Kidney (tissue), 14 donors: ENCODE data around the gene STXBP6. TPM values are rescaled to one million over a fixed set of nuclear protein-coding genes. Genes with fewer than 3 reads are reported as not detected.

Experiments
- DNase-seq, 5 donors: peaks; one replicate each; pipeline ENCODE4 v3.0.0-alpha.2; 2013 to 2020
- FAIRE-seq: peaks from 2 replicates; lab custom pipeline; 2012; peaks lifted over from hg19 to GRCh38; lab: Jason Lieb, UNC
- H3K27ac ChIP-seq, 2 donors: one replicate each; pipeline ENCODE4 v1.7.0; 2013; ENCODE audit warnings: low read depth in 2 of 2, low read length in 2 of 2, inconsistent platforms in 1 of 2
- H3K27me3 ChIP-seq: one replicate; pipeline ENCODE4 v1.7.1; 2013; ENCODE audit warnings: low read length, inconsistent platforms; ENCODE audit not compliant: control insufficient read depth, insufficient read depth
- H3K36me3 ChIP-seq, 3 donors: one replicate each; pipeline versions ENCODE4 v1.7.0 to v1.7.1; 2013; ENCODE audit warnings: low read length in 3 of 3, control low read depth in 1 of 3, inconsistent platforms in 1 of 3; ENCODE audit not compliant: insufficient read depth in 3 of 3, control insufficient read depth in 2 of 3
- H3K4me1 ChIP-seq, 3 donors: one replicate each; pipeline versions ENCODE4 v1.7.0 to v1.7.1; 2013; ENCODE audit warnings: low read length in 3 of 3, inconsistent platforms in 1 of 3, low read depth in 1 of 3; ENCODE audit not compliant: control insufficient read depth in 2 of 3, insufficient read depth in 2 of 3
- H3K4me3 ChIP-seq, 3 donors: one replicate each; pipeline versions ENCODE4 v1.7.0 to v1.8.1; 2013; ENCODE audit warnings: low read length in 3 of 3, control low read depth in 1 of 3, inconsistent platforms in 1 of 3
- H3K9ac ChIP-seq, 3 donors: one replicate each; pipeline versions ENCODE4 v1.7.0 to v1.7.1; 2013; ENCODE audit warnings: low read length in 3 of 3, control low read depth in 1 of 3, inconsistent platforms in 1 of 3
- H3K9me3 ChIP-seq, 3 donors: one replicate each; pipeline versions ENCODE4 v1.7.0 to v1.7.1; 2013; ENCODE audit warnings: low read length in 3 of 3, control low read depth in 1 of 3, inconsistent platforms in 1 of 3; ENCODE audit not compliant: control insufficient read depth in 2 of 3, insufficient read depth in 1 of 3
- CTCF ChIP-seq: IDR thresholded peaks from 3 replicates; pipeline ENCODE4 v1.5.1; 2012; ENCODE audit warnings: mild to moderate bottlenecking, moderate library complexity, borderline replicate concordance; ENCODE audit not compliant: insufficient read depth; ENCODE audit errors: extremely low read depth
- intact Hi-C: fragments of 100-400 bp; cut with DNase I; formaldehyde crosslinking; loops from one replicate; pipeline ENCODE4 v1.11.1; 2022
- polyA plus RNA-seq: library from polyadenylated mRNA; stranded (reverse); fragments of 350-450 nt; fragmentation: Illumina TruSeq; extraction: RNeasy Lipid Tissue Mini Kit (QIAGEN cat#74804); gene quantifications from one replicate; pipeline ENCODE4 v1.2.3, GENCODE V29; 2014; ENCODE audit warnings: low read depth, low replicate concordance; ENCODE audit not compliant: insufficient read depth
- total RNA-seq: library from RNA; stranded (reverse); fragmentation: NEBNext Ultra II Directional; extraction: Animal tissue kit (Norgen Biotek cat#: 25700); gene quantifications from one replicate; pipeline ENCODE4 v1.2.1, GENCODE V29; 2021
- donor health status: control.
- donor health status: control.
- donor health status: control.
- donor health status: control.
- donor health status: control.
- donor health status: DM: yes; HTN: yes; CAD: no.
- donor health status: Normal renal cell carcinoma (clear cell type).

The STXBP6 gene
- total and polyA plus RNA-seq, 2 donors from 2014 or later, result 2.8 to 3.9 TPM

GRCh38 chr14:24897793-24898192 lies 152.2 kb downstream of the STXBP6 start:
- Histone ChIP-seq H3K4me3 (no peak overlapping the region), H3K27me3 (no peaks in the 10 kb centered on the region), H3K36me3 (no peaks in the 10 kb centered on the region), H3K9me3 (no peaks in the 10 kb centered on the region), H3K27ac (no peak overlapping the region), H3K9ac (no peak overlapping the region), H3K4me1 (no peaks in the 10 kb centered on the region)
- FAIRE-seq (no peak), DNase-seq (no peak)
- intact Hi-C loops, result no loop called here
- no peak for TF ChIP-seq CTCF

GRCh38 chr14:24895622-24896021 lies 154.3 kb downstream of the STXBP6 start:
- FAIRE-seq, result no peak
- DNase-seq, result no peak
- intact Hi-C loops, result no loop called here
- no peak overlapping the region for H3K4me3 ChIP-seq
- no peaks in the 10 kb centered on the region for H3K27me3 ChIP-seq
- no peak overlapping the region for H3K9ac ChIP-seq
- H3K9me3 ChIP-seq, result no peaks in the 10 kb centered on the region
- no peaks in the 10 kb centered on the region for H3K36me3 ChIP-seq
- H3K27ac ChIP-seq, result no peak overlapping the region
- no peaks in the 10 kb centered on the region for H3K4me1 ChIP-seq
- no peak for TF ChIP-seq CTCF

- TF ChIP-seq CTCF, result no peak
- intact Hi-C loops, result no loop called here
- Histone ChIP-seq H3K27me3 (no peaks in the 10 kb centered on the region), H3K9me3 (peaks cover 0 to under 1% (median 0%) of the 10 kb centered on the region in 3 donors), H3K4me1 (no peaks in the 10 kb centered on the region), H3K36me3 (no peaks in the 10 kb centered on the region), H3K27ac (no peak overlapping the region), H3K4me3 (no peak overlapping the region), H3K9ac (no peak overlapping the region)
- DNase-seq (peak in 2 of 5 donors; percentile 21 to 32), FAIRE-seq (no peak)
These were observed 154.7 kb downstream of the STXBP6 start for GRCh38 chr14:24895243-24895583.

- no peaks in the 10 kb centered on the region for H3K4me1 ChIP-seq
- FAIRE-seq, result no peak
- no peak overlapping the region for H3K9ac ChIP-seq
- TF ChIP-seq CTCF, result no peak
- peaks cover 0 to 5% (median 0%) of the 10 kb centered on the region in 3 donors for H3K9me3 ChIP-seq
- H3K36me3 ChIP-seq, result no peaks in the 10 kb centered on the region
- intact Hi-C loops, result no loop called here
- no peak overlapping the region for H3K27ac ChIP-seq
- H3K4me3 ChIP-seq, result no peak overlapping the region
- H3K27me3 ChIP-seq, result no peaks in the 10 kb centered on the region
- no peak for DNase-seq
These were observed 155.2 kb downstream of the STXBP6 start for GRCh38 chr14:24894583-24895242.
